ENCODE results near the gene OXA1L.
"Not testable (repeated sequence)": the region's sequence is repeated elsewhere in the genome, so short reads cannot be mapped to it uniquely, and the experiment has no call there.

The OXA1L gene

DNA sequence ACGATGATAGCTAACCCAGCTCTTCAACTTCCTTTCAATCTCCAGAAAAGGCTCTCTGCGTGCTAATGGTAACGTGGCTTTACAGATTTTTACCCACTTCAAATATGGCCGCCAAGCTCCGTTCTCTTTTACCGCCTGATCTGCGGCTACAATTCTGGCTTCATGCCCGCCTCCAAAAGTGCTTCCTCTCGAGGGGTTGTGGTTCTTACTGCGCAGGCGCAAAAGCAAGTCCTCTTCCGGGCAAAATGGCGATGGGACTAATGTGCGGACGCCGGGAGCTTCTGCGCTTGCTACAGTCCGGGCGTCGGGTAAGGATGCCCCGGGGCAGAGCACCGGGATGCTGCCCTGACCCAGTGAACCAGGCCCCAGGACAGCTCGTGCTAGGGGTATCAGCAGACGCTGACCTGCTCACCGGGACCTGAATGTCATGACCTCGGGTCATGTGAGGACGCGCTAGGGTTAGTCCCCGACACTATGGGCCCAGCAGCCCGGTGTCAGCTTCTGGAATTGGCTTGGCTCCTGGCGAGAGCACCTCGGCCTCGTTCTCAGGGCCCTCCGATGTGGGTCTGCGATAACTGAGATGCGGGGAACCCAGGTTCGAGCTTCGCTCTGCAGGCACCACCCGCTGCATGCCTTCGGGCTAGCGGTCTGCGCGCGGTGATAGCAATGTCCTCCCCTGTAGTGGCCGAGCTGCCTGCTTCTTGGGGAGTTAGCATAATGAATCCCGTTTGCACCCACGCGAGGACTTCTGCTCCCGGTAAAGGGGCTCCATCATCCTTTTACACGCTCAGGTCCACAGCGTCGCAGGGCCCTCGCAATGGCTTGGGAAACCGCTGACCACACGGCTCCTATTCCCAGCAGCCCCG lies at the start of gene OXA1L:
Gene OXA1L (plus strand): TSS at position 232 of the 866 bp plus-strand sequence. CDS start 14 bp downstream, at position 246.
- peak; percentile 49 for DNase-seq

DNA sequence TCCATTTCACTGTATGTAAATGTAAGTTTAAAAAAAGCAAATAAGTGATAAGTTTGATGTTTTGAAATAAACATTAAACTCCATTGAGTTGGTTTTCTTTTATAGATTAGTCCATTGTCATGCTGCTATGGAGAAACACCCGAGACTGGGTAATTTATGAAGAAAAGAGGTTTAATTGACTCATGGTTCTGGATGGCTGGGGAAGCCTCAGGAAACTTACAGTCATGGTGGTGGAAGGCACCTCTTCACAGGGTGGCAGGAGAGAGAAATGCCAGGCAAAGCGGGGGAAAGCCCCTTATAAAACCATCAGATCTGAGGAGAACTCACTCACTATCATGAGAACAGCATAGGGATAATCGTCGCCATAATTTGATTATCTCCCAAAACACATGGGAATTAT lies 48.4 kb upstream of the OXA1L start:
- no peak for DNase-seq

DNA sequence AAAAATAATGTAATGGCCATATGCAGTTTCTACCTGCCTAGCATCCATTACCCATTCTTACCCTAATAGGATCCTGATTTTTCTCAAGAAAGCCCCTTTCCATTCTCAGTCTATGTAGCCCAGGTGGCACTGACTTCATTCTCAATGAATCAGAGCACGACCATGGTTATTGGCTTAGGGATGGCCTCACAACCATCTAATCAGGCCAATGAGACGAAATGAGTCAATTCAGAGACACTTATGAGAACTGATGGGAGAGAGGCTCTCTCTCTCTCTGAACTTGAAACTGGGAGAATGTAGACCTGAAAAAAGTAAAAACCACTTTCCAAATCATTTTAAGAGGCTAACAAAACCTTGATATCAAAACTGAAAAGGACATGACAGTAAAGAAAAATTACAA lies 45.3 kb upstream of the OXA1L start:
- DNase-seq: no peak

DNA sequence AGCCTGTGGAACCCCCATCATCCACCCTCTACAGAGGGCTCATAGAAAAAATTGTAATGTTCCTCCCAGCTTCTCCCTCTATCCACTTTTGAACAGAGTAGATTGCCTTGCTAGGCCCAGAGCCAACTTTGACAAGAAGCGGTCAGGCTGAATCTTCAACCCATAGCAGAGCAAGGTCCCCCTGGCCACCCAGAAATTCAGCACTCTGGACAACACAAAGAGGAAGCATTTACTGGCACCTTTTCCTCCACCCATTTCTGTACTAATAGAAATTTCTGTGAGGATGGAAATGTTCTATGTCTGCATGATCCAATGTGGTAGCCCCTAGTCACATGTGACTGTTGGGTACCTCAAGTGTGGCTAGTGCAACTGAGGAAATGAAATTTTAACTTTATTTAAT lies 42.7 kb upstream of the OXA1L start:
- DNase-seq: no peak

DNA sequence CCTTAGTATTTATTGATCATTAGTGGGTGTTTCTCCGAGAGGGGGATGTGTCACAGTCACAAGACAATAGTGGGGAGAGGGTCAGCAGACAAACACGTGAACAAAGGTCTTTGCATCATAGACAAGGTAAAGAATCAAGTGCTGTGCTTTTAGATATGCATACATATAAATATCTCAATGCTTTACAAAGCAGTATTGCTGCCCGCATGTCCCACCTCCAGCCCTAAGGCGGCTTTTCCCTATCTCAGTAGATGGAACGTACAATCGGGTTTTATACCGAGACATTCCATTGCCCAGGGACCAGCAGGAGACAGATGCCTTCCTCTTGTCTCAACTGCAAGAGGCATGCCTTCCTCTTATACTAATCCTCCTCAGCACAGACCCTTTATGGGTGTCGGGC lies 41.6 kb upstream of the OXA1L start:
- DNase-seq: not testable (repeated sequence)

DNA sequence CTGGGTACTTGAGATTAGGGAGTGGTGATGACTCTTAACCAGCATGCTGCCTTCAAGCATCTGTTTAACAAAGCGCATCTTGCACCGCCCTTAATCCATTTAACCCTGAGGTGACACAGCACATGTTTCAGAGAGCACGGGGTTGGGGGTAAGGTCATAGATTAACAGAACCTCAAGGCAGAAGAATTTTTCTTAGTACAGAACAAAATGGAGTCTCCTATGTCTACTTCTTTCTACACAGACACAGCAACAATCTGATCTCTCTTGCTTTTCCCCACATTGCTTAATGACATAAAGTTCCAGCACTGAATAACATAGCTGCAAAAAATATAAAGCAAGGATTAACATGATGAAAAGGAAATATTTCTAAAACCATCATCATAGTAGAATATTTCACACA lies 41.1 kb upstream of the OXA1L start:
- DNase-seq: not testable (repeated sequence)

DNA sequence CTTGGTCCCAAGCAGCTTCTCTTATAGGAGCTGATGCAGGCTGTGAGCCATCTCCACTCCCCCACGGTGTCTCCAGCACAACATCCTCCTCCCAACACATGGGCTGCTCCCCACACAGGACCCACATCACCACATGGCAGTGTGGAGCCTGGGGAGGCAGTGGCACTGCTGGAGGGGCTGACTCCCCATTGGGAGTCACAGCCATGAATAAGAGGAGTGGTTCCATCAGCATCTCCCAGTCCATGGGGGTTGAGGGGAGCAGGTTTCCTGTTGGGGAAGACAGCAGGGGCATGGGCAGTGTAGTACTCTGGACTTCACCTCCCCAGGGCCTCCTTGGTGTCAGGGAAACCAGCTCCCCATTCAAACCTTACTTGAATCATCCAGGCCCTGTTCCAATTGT lies 40.5 kb upstream of the OXA1L start:
- DNase-seq: no peak

DNA sequence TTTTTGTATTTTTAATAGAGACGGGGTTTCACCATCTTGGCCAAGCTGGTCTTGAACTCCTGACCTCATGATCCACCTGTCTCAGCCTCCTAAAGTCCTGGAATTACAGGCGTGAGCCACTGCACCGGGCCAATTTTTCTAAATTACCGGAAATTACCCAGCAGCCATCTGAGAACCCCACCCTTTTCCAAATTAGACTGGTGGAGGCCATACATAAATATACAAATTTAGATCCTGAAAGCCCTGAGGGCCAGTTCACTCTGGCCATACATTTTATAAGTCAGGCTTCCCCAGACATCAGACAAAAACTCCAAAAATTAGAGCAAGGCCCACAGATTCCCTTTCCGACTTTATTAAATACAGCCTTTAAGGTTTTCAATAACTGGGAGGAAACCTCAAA lies 34.4 kb upstream of the OXA1L start:
- DNase-seq: not testable (repeated sequence)

DNA sequence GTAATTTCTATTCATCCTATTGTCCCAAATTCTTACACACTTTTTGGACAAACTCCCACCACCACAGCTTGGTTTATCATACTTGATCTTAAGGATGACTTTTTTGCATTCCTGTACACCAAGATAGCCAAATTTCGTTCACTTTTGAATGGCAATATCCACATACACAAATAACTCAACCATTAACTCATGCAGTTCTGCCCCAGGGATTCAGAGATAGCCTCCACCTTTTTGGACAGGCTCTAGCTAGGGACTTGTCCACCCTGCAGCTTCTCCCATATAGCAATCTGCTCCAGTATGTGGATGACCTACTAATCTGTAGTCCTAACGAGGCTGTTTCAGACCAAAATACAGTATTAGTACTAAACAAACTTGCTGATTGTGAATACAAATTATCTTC lies 32.7 kb upstream of the OXA1L start:
- no peak for DNase-seq

DNA sequence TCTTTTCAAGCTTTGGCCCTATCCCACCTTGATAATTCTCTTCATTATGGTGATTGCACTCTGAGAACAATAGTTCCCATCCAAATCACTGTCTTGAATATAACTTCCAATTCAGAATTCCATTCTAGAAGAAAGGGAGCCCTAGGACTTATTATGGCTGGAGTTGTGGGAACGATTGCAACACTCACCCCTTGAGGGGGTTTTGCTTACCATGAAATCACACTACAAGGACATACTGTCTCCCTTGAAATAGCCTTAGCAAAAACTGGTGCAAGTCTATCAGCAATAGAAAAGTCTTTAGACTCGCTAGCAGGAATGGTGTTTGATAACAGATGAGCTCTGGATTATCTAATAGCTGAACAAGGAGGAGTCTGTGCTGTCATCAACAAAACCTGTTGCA lies 31.4 kb upstream of the OXA1L start:
- no peak for DNase-seq

DNA sequence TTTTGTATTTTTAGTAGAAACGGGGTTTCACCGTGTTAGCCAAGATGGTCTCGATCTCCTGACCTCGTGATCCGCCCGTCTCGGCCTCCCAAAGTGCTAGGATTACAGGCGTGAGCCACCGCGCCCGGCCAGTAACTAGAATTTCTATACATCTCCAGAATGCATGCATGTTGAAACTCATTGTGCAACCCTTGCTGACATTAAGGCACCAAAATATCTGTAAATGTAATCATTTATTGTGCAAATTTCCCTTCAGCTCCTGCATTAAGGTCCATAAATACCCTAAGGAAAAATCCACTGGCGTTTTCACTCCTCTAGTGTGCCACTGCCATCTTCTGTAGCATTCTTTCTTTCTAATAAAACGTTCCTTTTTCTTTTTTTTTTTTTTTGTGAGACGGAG lies 30.1 kb upstream of the OXA1L start:
- DNase-seq: not testable (repeated sequence)

DNA sequence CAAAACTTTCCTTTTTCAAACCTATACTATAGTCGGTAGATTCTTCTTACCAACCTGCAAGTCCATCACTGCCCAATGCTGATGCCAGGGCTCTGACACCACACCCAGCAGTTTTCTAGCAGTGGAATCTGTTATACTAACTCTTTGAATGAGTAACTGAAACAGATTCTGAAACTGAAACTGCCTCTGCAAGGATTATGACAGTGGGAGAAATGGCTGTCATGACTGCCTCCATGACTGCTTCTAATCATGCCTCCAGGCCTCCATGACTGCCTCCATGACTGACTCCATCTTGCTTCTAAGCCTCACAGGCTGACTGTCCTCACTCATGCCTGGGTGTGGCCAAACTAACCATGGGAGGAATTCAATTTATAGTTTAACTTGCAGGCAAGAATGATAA lies 29.4 kb upstream of the OXA1L start:
- DNase-seq: no peak

DNA sequence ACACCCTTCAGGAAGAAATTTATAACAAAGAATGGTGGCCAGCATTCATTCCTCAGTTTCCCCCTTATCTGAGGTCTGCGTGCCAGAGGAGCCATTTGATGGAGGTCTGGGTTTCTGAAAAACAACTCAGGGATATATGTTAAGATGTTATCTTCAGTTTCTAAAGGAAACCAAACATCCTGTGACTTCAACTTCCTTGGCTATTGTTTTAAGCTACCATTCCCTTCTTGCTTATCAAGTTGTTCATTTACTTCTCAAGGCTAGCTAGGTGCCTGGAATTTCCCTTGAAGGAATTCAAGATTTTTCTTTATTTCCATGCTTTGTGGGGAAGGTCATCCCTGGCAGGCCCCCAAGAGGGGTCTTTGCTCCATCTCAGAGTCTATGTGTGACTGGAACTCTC lies 27.1 kb upstream of the OXA1L start:
- DNase-seq: no peak

DNA sequence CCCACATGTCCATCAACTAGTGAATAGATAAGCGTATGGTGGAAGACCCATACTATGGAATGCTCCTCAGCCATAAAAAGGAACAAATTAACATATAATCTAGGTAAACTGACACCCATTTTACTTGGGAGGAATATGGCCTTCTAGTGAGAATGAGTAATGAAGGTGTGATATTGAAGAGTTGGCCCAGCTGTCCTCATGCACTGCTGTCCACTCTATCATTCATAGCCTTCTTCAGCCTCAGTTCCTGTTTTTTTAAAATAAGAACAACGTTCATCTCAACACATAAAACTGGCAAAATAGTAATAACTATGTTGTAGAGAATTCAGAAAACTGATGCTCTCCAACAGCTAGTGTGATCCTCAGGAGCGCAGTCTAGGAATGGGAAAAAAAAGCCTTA lies 26.5 kb upstream of the OXA1L start:
- no peak for DNase-seq

DNA sequence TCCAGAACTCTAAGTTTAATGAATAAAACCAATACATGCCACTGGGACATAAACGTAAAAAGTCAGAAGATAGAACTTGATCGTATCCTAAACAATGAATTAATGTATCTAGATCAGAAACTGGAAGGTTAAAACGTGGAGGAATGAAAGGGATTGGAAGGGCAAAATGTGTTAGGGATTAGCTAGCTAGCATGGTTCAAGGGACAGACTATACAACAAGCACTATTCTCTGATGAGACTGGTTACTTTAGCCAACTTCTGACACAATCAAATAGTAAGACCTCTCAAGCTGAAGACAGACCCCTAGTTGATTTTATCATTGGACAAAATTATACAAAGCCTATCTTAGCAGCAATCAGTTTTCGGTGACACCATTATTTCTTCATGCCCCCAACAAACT lies 18.7 kb upstream of the OXA1L start:
- no peak for DNase-seq

DNA sequence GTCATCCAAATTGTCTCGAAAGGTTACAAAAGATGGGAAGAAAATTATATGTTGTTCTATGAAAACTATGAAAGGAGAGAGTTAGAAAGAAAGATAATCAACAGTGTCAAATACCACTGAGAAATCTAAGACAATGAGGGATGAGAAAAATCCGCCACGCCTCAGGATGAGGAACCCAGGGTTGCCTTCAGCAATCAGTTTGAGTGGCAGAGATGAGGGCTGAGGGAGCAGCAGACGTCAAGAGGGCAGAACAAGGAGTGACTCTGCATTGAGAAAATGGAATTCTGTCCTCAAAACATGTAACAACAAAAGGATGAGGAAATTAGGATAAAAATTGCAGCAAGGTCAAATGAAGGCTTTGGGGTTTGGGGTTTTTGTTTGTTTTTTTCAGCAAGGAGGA lies 18.3 kb upstream of the OXA1L start:
- no peak for DNase-seq

DNA sequence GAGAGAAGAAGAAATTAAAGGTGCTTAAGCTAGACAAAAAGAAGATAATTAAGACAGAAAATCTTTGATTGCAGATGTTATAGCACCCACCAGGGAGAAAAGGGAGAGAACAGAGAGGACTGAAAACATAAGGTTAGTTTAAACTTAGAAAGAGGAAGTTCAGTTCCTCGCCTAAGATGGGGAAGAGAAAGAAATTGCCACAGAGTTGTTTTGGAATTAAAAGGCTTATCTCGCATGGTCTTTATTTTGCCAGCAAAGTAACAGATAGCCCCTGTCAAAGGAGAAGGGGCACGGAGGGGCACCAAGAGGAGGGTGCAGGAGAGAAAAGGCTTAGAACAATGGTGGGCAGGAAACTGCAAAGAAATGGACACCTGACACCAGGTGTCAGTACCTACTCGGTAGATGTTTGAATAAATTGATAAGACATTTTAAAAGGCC lies 17.8 kb upstream of the OXA1L start:
- no peak for DNase-seq

DNA sequence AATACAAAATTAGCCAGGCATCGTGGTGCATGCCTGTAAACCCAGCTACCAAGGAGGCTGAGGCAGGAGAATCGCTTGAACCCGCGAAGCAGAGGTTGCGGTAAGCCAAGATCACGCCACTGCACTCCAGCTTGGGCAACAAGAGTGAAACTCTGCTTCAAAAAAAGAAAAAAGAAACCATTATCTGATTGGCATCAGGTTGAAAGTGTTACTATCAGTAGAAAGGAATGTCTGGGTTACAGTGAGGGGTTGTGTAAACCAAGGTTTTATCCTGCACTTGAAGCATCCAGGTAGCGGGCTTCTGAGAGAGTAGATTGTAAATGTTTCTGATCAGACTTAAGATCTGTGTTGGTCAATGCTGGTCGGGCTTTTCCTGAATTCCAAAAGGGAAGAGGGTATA lies 14.1 kb upstream of the OXA1L start:
- DNase-seq: no peak

DNA sequence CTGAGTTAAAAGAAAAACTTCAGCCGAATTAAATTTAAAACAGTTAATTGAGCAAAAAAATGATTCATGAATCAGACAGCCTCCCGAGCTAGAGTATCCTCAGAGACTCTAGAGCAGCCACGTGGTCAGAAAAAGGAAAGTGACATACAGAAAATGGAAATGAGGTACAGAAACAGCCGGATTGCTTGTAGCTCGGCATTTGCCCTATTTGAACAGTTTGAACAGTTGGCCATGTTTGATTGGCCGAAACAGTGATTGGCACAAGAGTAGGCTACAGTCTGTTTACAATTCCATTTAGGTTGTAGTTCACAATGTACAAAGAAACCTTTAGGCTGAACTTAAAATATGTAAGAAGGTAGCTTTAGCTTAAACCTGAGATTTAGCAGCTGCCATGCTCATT lies 12.9 kb upstream of the OXA1L start:
- no peak for DNase-seq

DNA sequence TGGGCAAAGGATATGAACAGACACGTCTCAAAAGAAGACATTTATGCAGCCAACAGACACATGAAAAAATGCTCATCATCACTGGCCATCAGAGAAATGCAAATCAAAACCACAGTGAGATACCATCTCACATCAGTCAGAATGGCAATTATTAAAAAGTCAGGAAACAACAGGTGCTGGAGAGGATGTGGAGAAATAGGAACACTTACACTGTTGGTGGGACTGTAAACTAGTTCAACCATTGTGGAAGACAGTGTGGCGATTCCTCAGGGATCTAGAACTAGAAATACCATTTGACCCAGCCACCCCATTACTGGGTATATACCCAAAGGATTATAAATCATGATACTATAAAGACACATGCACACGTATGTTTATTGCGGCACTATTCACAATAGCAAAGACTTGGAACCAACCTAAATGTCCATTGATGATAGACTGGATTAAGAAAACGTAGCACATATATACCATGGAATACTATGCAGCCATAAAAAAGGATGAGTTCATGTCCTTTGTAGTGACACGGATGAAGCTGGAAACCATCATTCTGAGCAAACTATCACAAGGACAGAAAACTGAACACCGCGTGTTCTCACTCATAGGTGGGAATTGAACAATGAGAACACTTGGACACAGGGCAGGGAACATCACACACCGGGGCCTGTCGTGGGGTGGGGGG lies 8.4 kb upstream of the OXA1L start:
- not testable (repeated sequence) for DNase-seq

DNA sequence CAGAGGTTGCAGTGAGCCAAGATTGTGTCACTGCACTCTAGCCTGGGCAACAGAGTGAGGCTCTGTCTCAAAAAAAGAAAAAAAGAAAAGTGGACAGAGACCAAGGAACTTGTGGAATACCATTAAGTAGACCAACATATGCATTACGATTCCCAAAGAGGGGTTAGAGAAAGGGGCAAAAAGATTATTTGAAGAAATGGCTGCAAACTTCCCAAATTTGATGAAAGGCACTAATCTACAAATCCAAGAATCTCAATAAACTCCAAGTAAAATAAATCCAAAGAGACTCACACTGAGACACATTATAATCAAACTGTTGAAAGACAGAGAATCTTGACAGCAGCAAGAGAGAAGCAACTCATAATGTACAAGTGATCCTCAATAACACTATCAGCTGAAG lies 4.8 kb upstream of the OXA1L start:
- DNase-seq: no peak

DNA sequence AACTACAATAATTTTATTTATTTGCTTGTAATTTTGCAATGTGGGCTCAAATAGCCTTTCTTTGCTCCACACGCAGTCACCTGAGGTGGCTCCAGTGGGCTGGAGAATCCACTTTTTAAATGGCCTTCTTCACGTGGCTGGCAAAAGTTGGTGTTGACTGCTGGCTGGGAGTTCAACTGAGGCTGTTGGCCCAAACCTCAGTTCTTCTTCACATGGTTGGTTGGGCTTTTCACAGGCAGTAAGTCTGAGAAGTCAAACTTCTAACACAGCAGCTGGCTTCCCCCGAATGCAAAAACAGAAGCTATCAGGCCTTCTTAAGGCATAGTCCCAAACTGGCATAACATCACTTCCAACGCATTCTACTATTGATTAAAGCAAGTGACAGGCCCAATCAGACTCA lies 2.1 kb upstream of the OXA1L start:
- DNase-seq: no peak

DNA sequence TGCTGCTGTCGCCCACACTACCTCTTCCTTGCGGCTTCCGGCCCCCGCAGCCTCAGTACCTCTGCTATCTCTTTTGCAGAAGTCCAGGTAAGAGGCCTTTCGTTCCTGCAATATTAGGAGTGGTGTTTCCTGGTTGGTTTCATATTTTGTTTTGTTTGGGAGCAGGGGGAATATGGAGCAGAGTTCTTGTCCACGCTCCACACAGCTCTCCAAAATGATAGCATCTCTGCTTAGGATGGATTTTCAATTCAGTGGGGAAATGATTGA lies 768 bp downstream of the OXA1L start:
- DNase-seq: no peak

DNA sequence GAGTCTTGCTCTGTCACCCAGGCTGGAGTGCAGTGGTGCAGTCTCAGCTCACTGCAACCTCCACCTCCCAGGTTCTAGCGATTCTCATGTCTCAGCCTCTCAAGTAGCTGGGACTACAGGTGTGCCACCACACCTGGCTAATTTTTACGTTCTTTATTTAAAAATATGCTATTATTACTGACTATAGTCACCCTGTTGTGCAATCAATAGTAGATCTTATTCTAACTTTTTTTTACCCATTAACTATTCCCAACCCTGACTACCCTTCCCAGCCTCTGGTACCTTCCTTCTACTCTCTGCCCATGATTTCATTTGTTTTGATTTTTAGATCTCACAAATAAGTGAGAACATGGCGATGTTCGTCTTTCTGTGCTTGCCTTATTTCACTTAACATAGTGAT lies 2.5 kb downstream of the OXA1L start:
- DNase-seq: no peak

DNA sequence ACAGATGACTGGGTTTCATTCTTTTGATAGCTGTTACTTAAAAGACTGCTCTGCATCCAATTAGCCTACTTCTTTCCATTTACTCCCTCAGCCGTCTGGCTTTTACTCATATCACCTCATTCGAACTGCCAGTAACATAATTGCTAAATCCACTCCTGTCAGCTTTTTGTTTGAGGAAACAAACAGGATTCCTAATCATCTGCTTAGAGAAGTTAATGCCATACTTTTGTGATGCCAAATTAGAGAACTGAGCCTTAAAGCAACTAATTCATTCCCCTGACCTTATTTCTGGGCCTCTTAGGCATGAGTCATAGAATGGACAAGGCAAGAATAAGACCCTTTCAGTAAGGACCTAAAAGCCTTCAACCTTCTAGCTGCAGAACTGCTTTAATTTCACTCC lies 2.9 kb downstream of the OXA1L start:
- no peak for DNase-seq
